ENCODE data around the gene MGAT4D. TPM values are rescaled to one million over a fixed set of nuclear protein-coding genes. Genes with fewer than 3 reads are reported as not detected.

MGAT4D gene
- total RNA-seq, 1 donor from 2014 or later, result not detected

DNA sequence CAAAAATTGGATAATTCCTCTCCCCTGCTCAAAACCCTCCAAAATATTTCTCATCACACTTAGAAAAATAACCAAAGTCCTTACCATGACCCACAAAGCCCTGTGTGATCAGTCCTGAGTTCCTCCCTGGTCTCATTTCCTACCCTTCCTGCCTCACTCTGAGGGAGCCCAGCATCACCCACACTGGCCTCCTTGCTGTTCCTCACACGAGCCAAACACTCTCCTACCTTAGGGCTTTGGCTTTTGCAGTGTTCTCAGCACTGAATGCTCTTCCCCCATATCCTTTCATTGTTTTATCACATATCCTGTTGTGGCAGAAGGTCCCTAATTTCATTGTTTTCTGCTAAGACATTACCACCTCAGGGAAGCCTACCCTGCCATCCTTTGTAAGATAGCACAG is 12.2 kb downstream of the MGAT4D start:
- Mint-ChIP-seq H3K9me3 (ENCODE audit: unreplicated experiment) (peaks cover 12% of the 10 kb centered on the region), H3K4me1 (ENCODE audit: unreplicated experiment) (no peaks in the 10 kb centered on the region)
- no peak for DNase-seq (ENCODE audit: extremely low spot score, unreplicated experiment)

DNA sequence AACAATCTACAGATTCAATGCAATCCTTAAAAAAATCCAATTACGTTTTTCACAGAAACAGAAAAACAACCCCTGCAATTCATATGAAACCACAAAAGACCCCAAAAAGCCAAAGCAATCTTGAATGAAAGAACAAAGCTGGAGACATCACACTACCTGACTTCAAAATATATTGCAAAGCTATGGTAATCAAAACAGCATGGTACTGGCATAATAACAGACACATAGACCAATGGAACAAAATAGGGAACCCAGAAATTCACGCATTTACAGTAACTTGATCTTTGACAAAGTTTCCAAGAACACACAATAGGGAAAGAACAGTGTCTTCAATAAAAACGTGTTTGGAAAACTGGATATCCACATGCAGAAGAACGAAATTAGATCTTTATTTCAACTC is 14.6 kb downstream of the MGAT4D start:
- TF ChIP-seq, protein P1, sequence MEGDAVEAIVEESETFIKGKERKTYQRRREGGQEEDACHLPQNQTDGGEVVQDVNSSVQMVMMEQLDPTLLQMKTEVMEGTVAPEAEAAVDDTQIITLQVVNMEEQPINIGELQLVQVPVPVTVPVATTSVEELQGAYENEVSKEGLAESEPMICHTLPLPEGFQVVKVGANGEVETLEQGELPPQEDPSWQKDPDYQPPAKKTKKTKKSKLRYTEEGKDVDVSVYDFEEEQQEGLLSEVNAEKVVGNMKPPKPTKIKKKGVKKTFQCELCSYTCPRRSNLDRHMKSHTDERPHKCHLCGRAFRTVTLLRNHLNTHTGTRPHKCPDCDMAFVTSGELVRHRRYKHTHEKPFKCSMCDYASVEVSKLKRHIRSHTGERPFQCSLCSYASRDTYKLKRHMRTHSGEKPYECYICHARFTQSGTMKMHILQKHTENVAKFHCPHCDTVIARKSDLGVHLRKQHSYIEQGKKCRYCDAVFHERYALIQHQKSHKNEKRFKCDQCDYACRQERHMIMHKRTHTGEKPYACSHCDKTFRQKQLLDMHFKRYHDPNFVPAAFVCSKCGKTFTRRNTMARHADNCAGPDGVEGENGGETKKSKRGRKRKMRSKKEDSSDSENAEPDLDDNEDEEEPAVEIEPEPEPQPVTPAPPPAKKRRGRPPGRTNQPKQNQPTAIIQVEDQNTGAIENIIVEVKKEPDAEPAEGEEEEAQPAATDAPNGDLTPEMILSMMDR (IDR thresholded peaks at IDR 0.05), result no peak
- Mint-ChIP-seq H3K9me3 (ENCODE audit: unreplicated experiment) (peaks cover 12% of the 10 kb centered on the region), H3K36me3 (ENCODE audit: unreplicated experiment) (no peaks in the 10 kb centered on the region), H3K4me3 (ENCODE audit: unreplicated experiment) (no peak overlapping the region), H3K4me1 (ENCODE audit: unreplicated experiment) (no peaks in the 10 kb centered on the region), H3K27me3 (ENCODE audit: unreplicated experiment) (peaks cover 41% of the 10 kb centered on the region), H3K27ac (ENCODE audit: unreplicated experiment) (no peak overlapping the region)
- no peak for DNase-seq (ENCODE audit: extremely low spot score, unreplicated experiment)

More for the DNA sequence above, 12.2 kb downstream of the MGAT4D start:
- H3K27ac Mint-ChIP-seq (ENCODE audit: unreplicated experiment), result no peak overlapping the region
- H3K27me3 Mint-ChIP-seq (ENCODE audit: unreplicated experiment), result peaks cover 43% of the 10 kb centered on the region
- TF ChIP-seq, protein P1 (IDR thresholded peaks at IDR 0.05), result no peak
- H3K4me3 Mint-ChIP-seq (ENCODE audit: unreplicated experiment), result no peak overlapping the region
- no peaks in the 10 kb centered on the region for H3K36me3 Mint-ChIP-seq (ENCODE audit: unreplicated experiment)

DNA sequence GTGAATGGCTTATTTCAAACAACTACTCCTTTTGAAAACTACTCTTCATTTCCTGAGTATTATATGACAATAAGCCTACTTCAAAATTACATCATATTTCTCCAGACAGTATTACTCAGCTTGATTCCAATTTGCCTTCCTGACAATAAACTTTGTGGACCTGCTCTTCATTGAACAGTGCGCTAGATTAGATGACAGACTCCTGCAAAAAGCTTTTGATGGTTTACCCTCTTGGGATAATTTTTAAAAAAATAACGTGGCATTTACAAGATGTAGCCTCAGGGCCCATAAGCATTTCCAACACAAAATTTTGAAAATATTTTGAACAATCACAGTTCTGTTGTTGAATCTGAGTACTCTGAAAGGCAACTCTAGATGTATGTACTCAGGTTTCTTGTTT is 25.9 kb downstream of the MGAT4D start:
- Mint-ChIP-seq H3K9me3 (ENCODE audit: unreplicated experiment) (no peaks in the 10 kb centered on the region), H3K36me3 (ENCODE audit: unreplicated experiment) (no peaks in the 10 kb centered on the region), H3K27me3 (ENCODE audit: unreplicated experiment) (peaks cover 65% of the 10 kb centered on the region), H3K4me1 (ENCODE audit: unreplicated experiment) (no peaks in the 10 kb centered on the region), H3K27ac (ENCODE audit: unreplicated experiment) (no peak overlapping the region), H3K4me3 (ENCODE audit: unreplicated experiment) (no peak overlapping the region)
- no peak for DNase-seq (ENCODE audit: extremely low spot score, unreplicated experiment)
- TF ChIP-seq, protein P1 (IDR thresholded peaks at IDR 0.05), result no peak

DNA sequence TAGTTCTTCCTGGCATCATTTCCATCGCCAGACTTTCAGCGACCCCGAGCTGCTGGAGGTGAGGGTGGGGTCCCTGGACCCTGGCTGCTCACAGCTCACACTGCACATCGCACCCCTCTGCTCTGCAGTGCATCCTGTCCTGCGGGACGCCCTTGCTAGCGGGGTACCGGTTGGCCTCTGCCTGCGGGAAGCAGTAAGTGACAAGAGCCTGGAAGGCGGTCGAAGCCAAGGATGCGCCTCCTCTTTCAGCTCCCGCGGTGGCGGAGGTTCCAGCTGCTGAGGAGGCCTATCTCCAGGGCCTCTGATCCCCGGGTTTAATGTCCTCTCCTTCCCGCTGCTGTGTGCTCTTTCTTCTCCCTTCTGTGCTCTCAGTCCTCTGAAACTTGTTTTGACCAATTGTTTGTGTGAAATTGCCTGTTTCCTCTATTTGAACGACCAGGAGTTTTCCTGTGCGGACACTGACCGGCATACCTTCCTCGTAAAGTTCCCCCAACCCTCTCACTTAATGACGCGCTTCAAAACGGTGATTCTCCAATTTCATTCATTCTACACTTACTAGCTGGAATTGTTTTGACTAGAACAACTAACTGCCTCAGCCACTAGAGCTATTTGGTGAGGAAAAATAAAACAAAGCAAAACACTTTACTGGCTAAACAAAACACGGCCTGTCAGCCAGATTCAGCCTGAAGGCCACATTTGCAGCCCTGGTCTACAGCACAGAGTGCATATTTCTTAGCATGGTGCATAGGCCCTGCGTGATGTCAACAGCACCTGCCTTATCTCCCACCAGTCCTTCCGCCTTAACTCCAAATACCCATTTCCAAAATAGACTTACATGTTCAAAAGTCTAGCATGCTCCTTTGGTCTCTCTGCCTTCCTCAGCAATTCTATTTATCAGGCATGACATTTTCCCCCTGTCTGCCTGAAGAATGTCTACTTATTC is 28.0 kb downstream of the MGAT4D start:
- Mint-ChIP-seq H3K4me1 (ENCODE audit: unreplicated experiment) (no peaks in the 10 kb centered on the region), H3K27ac (ENCODE audit: unreplicated experiment) (no peak overlapping the region), H3K4me3 (ENCODE audit: unreplicated experiment) (no peak overlapping the region), H3K27me3 (ENCODE audit: unreplicated experiment) (peaks cover 71% of the 10 kb centered on the region), H3K36me3 (ENCODE audit: unreplicated experiment) (no peaks in the 10 kb centered on the region), H3K9me3 (ENCODE audit: unreplicated experiment) (no peaks in the 10 kb centered on the region)
- TF ChIP-seq, protein P1 (IDR thresholded peaks at IDR 0.05), result no peak
- no peak for DNase-seq (ENCODE audit: extremely low spot score, unreplicated experiment)

DNA sequence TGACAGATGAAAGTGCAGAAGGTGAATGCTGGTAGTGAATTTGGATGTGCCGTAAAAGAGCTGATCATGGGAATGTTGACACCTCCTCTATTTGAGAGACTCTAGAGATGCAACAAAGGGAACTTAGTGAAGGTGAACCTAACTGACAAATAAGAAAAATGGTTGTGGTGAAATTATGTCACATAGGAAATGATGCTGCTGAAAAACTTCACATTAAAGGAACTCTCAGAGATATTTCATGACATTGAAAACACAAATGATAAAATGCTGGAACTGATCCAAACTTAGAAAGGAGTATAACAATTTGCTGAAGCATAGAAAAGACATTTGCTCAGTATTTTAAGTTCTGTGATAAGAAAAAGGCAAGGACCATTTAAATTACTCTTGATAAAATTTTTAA is 31.9 kb downstream of the MGAT4D start:
- no peak overlapping the region for H3K4me3 Mint-ChIP-seq (ENCODE audit: unreplicated experiment)
- H3K27me3 Mint-ChIP-seq (ENCODE audit: unreplicated experiment), result peaks cover 69% of the 10 kb centered on the region
- H3K9me3 Mint-ChIP-seq (ENCODE audit: unreplicated experiment), result no peaks in the 10 kb centered on the region
- no peaks in the 10 kb centered on the region for H3K36me3 Mint-ChIP-seq (ENCODE audit: unreplicated experiment)
- DNase-seq (ENCODE audit: extremely low spot score, unreplicated experiment), result no peak
- no peaks in the 10 kb centered on the region for H3K4me1 Mint-ChIP-seq (ENCODE audit: unreplicated experiment)
- H3K27ac Mint-ChIP-seq (ENCODE audit: unreplicated experiment), result no peak overlapping the region
- TF ChIP-seq, protein P1 (IDR thresholded peaks at IDR 0.05), result no peak
